GM12874 (cell line): ENCODE results near the gene HSPD1.

ENCODE experiments used
- TF ChIP-seq, protein P1 (sequence below): IDR thresholded peaks from 2 replicates; pipeline ENCODE4 v1.5.1; 2011; ENCODE audit warnings: low read depth, mild to moderate bottlenecking, control low read depth, low read length, moderate library complexity; ENCODE audit not compliant: insufficient read depth

HSPD1 gene

DNA sequence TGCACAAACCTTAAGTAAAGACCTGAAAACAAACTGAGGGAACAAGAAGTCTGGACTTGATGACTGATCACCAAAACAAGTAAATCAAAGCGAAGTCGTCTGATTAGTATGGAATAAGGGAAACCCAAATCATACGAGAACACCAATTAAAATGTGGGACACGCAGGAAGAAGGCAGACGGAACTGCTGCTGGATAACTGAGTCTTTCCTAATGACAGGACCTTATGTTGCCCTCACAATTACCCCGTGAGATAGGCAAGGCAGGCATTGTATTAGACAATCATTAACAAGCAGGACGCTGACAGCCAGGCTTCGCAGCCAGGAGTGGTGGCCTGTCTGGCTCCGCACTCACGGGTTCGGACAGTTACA lies 46.9 kb downstream of the HSPD1 start:
- TF ChIP-seq, protein P1, sequence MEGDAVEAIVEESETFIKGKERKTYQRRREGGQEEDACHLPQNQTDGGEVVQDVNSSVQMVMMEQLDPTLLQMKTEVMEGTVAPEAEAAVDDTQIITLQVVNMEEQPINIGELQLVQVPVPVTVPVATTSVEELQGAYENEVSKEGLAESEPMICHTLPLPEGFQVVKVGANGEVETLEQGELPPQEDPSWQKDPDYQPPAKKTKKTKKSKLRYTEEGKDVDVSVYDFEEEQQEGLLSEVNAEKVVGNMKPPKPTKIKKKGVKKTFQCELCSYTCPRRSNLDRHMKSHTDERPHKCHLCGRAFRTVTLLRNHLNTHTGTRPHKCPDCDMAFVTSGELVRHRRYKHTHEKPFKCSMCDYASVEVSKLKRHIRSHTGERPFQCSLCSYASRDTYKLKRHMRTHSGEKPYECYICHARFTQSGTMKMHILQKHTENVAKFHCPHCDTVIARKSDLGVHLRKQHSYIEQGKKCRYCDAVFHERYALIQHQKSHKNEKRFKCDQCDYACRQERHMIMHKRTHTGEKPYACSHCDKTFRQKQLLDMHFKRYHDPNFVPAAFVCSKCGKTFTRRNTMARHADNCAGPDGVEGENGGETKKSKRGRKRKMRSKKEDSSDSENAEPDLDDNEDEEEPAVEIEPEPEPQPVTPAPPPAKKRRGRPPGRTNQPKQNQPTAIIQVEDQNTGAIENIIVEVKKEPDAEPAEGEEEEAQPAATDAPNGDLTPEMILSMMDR, result no peak

DNA sequence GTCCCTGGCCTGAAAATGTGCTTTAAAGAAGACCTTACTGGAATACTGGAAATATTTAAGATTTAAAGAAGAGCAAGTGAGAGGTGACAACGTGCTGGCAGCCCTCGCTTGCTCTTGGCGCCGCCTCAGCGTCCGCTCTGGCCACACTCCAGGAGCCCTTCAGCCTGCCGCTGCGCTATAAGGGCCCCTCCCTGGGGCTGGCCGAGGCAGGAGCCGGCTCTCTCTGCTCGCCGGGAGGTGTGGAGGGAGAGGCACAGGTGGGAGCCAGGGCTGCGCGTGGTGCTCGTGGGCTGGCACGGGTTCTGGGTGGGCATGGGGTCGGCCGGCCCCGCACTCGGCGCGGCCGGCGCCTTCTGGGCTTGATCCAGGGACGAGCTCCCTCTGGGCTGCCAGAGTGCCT lies 49.2 kb downstream of the HSPD1 start:
- TF ChIP-seq, protein P1, result no peak

DNA sequence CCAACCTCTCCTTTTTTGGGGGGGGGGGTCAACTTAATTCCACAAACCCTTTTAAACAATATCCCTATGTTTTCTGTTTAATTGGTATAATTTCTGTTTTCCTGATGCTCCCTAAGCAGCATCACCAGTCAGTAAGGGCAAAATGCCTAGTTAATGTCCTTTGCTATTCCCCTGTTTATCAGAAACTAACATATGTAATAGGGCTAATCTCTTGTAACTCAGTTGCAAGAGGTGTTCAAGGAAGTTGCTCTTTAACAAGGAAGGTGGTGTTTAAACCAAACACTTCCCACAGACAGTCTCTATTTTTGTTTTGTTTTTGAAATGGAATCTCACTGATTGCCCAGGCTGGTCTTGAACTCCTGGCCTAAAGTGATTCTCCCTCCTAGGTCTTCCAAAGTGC lies 52.8 kb downstream of the HSPD1 start:
- TF ChIP-seq, protein P1, result no peak

DNA sequence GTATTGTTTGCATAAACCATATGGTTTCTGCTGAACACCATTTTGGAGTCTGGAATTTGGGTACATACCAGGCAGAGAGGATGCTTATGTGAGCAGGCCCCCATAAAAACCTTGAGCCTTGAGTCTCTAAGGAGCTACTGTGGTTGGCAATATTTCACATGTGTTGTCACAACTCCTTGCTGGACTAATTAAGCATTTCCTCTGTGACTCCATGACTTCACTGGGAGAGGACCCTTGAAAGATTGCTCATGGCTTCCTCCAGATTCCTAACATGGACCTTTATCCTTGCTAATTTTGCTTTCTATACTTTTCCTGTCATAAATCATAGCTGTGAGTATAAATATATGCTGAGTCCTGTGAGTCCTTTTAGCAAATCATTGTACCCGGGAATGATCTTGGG lies 53.9 kb downstream of the HSPD1 start:
- TF ChIP-seq, protein P1, result no peak

DNA sequence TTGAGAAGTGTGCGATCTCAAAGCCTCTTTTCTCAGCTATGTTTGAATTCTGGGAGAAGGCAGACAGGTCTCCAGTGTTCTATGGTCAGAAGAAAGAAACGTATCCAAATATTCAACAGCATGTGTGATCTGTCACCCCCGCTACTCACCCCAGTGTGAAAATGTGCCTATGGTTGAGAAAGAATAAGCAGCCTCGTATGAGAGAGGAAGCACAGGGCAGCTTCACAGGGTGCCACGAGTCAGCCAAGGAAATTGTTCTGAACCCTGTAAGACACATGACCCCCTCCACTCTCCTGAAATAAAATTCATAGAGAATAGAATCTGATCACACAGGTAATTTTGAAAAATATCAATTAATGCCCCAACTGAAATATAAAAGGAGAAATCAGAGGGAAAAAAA lies 56.8 kb downstream of the HSPD1 start:
- TF ChIP-seq, protein P1, result no peak

DNA sequence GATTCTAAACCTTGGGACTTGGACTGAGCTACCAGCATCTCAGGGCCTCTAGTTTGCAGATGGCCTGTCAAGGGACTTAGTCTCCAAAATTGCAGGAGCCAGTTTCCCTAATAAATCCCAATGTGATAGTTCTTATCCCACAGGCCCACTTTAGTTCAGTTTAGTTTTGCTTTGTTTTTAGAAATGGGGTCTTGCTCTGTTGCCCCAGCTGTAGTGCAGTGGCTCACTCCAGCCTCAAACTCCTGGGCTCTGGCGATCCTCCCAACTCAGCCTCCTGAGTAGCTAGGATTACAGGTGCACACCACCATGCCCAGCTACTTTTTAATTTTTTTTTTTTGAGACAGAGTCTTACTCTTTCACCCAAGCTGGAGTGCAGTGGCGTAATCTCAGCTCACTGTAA lies 62.3 kb downstream of the HSPD1 start:
- TF ChIP-seq, protein P1, result no peak
